GM12878 (cell line): ENCODE measurements around the gene DHRS12. TPM values are rescaled to one million over a fixed set of nuclear protein-coding genes. Genes with fewer than 3 reads are reported as not detected.

Experiments used
- ATAC-seq: fragments of 200-7000 bp; cut with Tn5 transposase; 3 replicates; pipeline ENCODE4 v1.9.1; 2020; ENCODE audit warnings: mild to moderate bottlenecking, moderate library complexity
- BruUV-seq: library from RNA; stranded (reverse); fragments of 400-500 nt; replicated peaks from 2 replicates; lab custom pipeline; 2021; lab: Mats Ljungman, UMichigan
- CTCF ChIA-PET: fragments of 300-600 bp; sonication (Branson Sonifier 250); formaldehyde crosslinking; extraction: SDS; loops from one replicate; lab custom pipeline; 2021; ENCODE audit warnings: inconsistent platforms; lab: Yijun Ruan, JAX
- POLR2A ChIA-PET: fragments of 350-600 bp; formaldehyde crosslinking; extraction: SDS; loops from one replicate; lab custom pipeline; 2021; ENCODE audit warnings: inconsistent platforms; lab: Charles Lee
- RAD21 ChIA-PET: fragments of 300-600 bp; sonication (Branson Sonifier 250); formaldehyde crosslinking; loops from one replicate; lab custom pipeline; 2023; ENCODE audit warnings: antibody characterized with exemption; ENCODE audit not compliant: unreplicated experiment; lab: Charles Lee
- SMC1A ChIA-PET: fragments of 300-600 bp; sonication (Branson Sonifier 250); formaldehyde crosslinking; loops from one replicate; lab custom pipeline; 2023; ENCODE audit not compliant: unreplicated experiment, uncharacterized antibody; lab: Charles Lee
- DNase-seq: peaks from one replicate; pipeline ENCODE4 v3.0.0-alpha.2; 2011; ENCODE audit warnings: low read depth, low spot score
- FAIRE-seq: peaks from 3 replicates; lab custom pipeline; 2011; peaks lifted over from hg19 to GRCh38; lab: Jason Lieb, UNC
- H2AFZ ChIP-seq: 2 replicates; pipeline ENCODE4 v1.6.0; 2011; ENCODE audit warnings: low read depth, low read length, control low read depth; ENCODE audit not compliant: control insufficient read depth
- H3K27ac ChIP-seq: 2 replicates; pipeline ENCODE4 v1.5.1; 2011; ENCODE audit warnings: control low read depth; ENCODE audit not compliant: control insufficient read depth, insufficient read depth
- H3K27me3 ChIP-seq, 2 experiments: replicated peaks in 1 of 2; 2 replicates each; pipeline versions ENCODE4 v1.6.0 to v1.6.1; 2011; ENCODE audit warnings: low read length in 1 of 2; ENCODE audit not compliant: control insufficient read depth in 2 of 2, insufficient read depth in 2 of 2
- H3K36me3 ChIP-seq, 2 experiments: 2 replicates each; pipeline ENCODE4 v1.5.1; 2011; ENCODE audit warnings: low read length in 1 of 2; ENCODE audit not compliant: control insufficient read depth in 2 of 2, insufficient read depth in 2 of 2
- H3K4me1 ChIP-seq: 2 replicates; pipeline ENCODE4 v1.6.1; 2011; ENCODE audit warnings: mild to moderate bottlenecking, low read length, moderate library complexity, mixed read lengths; ENCODE audit not compliant: control insufficient read depth, insufficient read depth
- H3K4me2 ChIP-seq: 2 replicates; pipeline ENCODE4 v1.6.0; 2011; ENCODE audit warnings: control low read depth; ENCODE audit not compliant: control insufficient read depth, insufficient read depth
- H3K4me3 ChIP-seq: fragments of 200-600 bp; sonication (generic); 2 replicates; pipeline ENCODE4 v1.5.1; 2016
- H3K79me2 ChIP-seq: 2 replicates; pipeline ENCODE4 v1.6.0; 2011; ENCODE audit warnings: low read length; ENCODE audit not compliant: control insufficient read depth, insufficient read depth
- H3K9ac ChIP-seq: 2 replicates; pipeline ENCODE4 v1.8.0; 2011; ENCODE audit warnings: low read length, control low read depth, mixed read lengths; ENCODE audit not compliant: control insufficient read depth, insufficient read depth
- H3K9me3 ChIP-seq: replicated peaks from 3 replicates; pipeline ENCODE4 v1.5.1; 2011; ENCODE audit warnings: mild to moderate bottlenecking, low read length; ENCODE audit not compliant: control insufficient read depth, insufficient read depth
- H4K20me1 ChIP-seq: 2 replicates; pipeline ENCODE4 v1.6.0; 2011; ENCODE audit not compliant: control insufficient read depth, insufficient read depth
- CUX1 ChIP-seq: IDR thresholded peaks from 2 replicates; pipeline ENCODE4 v1.6.1; 2012; ENCODE audit warnings: improper control_type of control experiment, low read depth, low read length; ENCODE audit not compliant: insufficient replicate concordance
- GATAD2B ChIP-seq: fragments of 450-650 bp; conservative IDR thresholded peaks from 2 replicates; pipeline ENCODE4 v1.6.1; 2017; ENCODE audit warnings: low read depth, mild to moderate bottlenecking, moderate library complexity
- MTA3 ChIP-seq: IDR thresholded peaks from 2 replicates; pipeline ENCODE4 v1.6.1; 2012; ENCODE audit warnings: low read length, inconsistent platforms, borderline replicate concordance
- POLR2A ChIP-seq: IDR thresholded peaks from 2 replicates; pipeline ENCODE4 v1.6.1; 2011; ENCODE audit warnings: low read depth, mild to moderate bottlenecking, low read length
- RELA ChIP-seq: fragments of 450-650 bp; IDR thresholded peaks from 2 replicates; pipeline ENCODE4 v1.8.0; 2014; ENCODE audit warnings: borderline replicate concordance; ENCODE audit not compliant: partially characterized antibody
- USF1 ChIP-seq: IDR thresholded peaks from 2 replicates; pipeline ENCODE4 v1.6.1; 2011; ENCODE audit warnings: borderline replicate concordance, low read depth, mild to moderate bottlenecking, moderate library complexity, mixed read lengths, low read length; ENCODE audit not compliant: insufficient read depth; ENCODE audit errors: extremely low read length
- ZBTB11 ChIP-seq: fragments of 450-650 bp; formaldehyde crosslinking; IDR thresholded peaks from 2 replicates; pipeline ENCODE4 v1.5.0; 2022; ENCODE audit warnings: mild to moderate bottlenecking, missing genetic modification characterization
- ZNF687 ChIP-seq: fragments of 450-650 bp; IDR thresholded peaks from 2 replicates; pipeline ENCODE4 v1.6.1; 2017; ENCODE audit warnings: mild to moderate bottlenecking, moderate library complexity
- WGBS: methylation state at CpG from one replicate; pipeline ENCODE4 v1.1.6; 2016; ENCODE audit warnings: low lambda C conversion rate; ENCODE audit not compliant: insufficient replicate concordance, insufficient coverage; ENCODE audit errors: missing lambda C conversion rate; 5-methylcytosine and 5-hydroxymethylcytosine counted together
- in situ Hi-C: fragments of 300-500 bp; cut with MboI; formaldehyde crosslinking; loops from 9 replicates; pipeline ENCODE4 v1.14.3; 2018; ENCODE audit warnings: mixed read lengths
- intact Hi-C: fragments of 100-400 bp; cut with micrococcal nuclease; formaldehyde crosslinking; loops from one replicate; pipeline ENCODE4 v1.14.2; 2022; ENCODE audit not compliant: unreplicated experiment
- polyA plus RNA-seq, 11 experiments: library from polyadenylated mRNA; depleted of rRNA in 4 of 11; unstranded in 6 of 11; stranded (reverse) in 5 of 11; fragments of >200 nt; fragmentation: Nextera tagmentation in 4 of 11; fragmentation: Illumina TruSeq in 1 of 11; extraction: Ambion mirVana in 4 of 11; extraction: Trizol in 1 of 11; gene quantifications; 1 replicate in 1 of 11; 2 replicates in 10 of 11; pipeline versions ENCODE4 v1.2.1 to v1.2.3, GENCODE V29; 2011 to 2016; ENCODE audit warnings: inconsistent platforms in 2 of 11, missing spikeins in 2 of 11, low read depth in 1 of 11
- total RNA-seq, 4 experiments: library from RNA; depleted of rRNA in 3 of 4; stranded (reverse); fragments of >200 nt in 3 of 4; fragmentation: Illumina TruSeq in 1 of 4; extraction: Trizol in 1 of 4; gene quantifications; 2 replicates each; pipeline versions ENCODE4 v1.2.1 to v1.2.3, GENCODE V29; 2013 to 2021

Gene DHRS12
- total and polyA plus RNA-seq, 10 of the 15 experiments (the other 5 are each of a cell fraction or from before 2014, with no cell fraction given) = 2.9 to 11.3 (median 8.2) TPM

- Histone ChIP-seq H4K20me1 (no peaks in the 10 kb centered on the region), H2AFZ (no peak overlapping the region), H3K4me2 (no peak overlapping the region), H3K27ac (no peak overlapping the region), H3K9me3 (no peaks in the 10 kb centered on the region), H3K79me2 (no peaks in the 10 kb centered on the region), H3K27me3 (no peaks in the 10 kb centered on the region), H3K9ac (no peak overlapping the region), H3K36me3 (no peaks in the 10 kb centered on the region), H3K4me3 (no peak overlapping the region), H3K4me1 (peaks cover 27% of the 10 kb centered on the region)
- BruUV-seq = no TSS peak
- CTCF ChIA-PET = interaction anchor here (0.9 to 5.0 kb wide), 14 partner anchors 11 to 531 kb away, joined by 3 to 180 read pairs (median 10); partner anchors contain the start of gene CCDC70
- in situ Hi-C loops = no loop called here
- RAD21 ChIA-PET = interaction anchor here (1.1 to 4.7 kb wide), 7 partner anchors 10 to 364 kb away, joined by 3 to 75 read pairs (median 6); partner anchors contain the start of gene INTS6
- FAIRE-seq (no peak), ATAC-seq (no peak), DNase-seq (no peak)
- 78% methylated on average over 19 of the region's 19 CpGs for WGBS
- intact Hi-C loops = loop anchor here (5.0 to 10.0 kb wide), 3 partner anchors 141 to 638 kb away; partner anchors contain the start of genes CKAP2 and VPS36
- POLR2A ChIA-PET = interaction anchor here (0.6 to 1.0 kb wide), 2 partner anchors 9 to 11 kb away, joined by 3 read pairs; no protein-coding TSS in a partner anchor
- SMC1A ChIA-PET = interaction anchor here (2.2 to 5.0 kb wide), 7 partner anchors 11 to 310 kb away, joined by 14 to 85 read pairs (median 19); partner anchors contain the start of gene NEK5
- TF ChIP-seq ZBTB11 (CRISPR knock-in tag) (no peak), CUX1 (no peak), MTA3 (no peak), RELA (no peak), ZNF687 (no peak), USF1 (no peak), GATAD2B (no peak), POLR2A (no peak)
Measured at GRCh38 chr13:51816604-51817249, 12.8 kb upstream of the DHRS12 start.
